Measurements from ENCODE around the gene CD80.
A peak's percentile ranks its signal among the peaks of the same experiment; 100 is the strongest.
"Not testable (repeated sequence)": the region's sequence is repeated elsewhere in the genome, so short reads cannot be mapped to it uniquely, and the experiment has no call there.

The CD80 gene

DNA sequence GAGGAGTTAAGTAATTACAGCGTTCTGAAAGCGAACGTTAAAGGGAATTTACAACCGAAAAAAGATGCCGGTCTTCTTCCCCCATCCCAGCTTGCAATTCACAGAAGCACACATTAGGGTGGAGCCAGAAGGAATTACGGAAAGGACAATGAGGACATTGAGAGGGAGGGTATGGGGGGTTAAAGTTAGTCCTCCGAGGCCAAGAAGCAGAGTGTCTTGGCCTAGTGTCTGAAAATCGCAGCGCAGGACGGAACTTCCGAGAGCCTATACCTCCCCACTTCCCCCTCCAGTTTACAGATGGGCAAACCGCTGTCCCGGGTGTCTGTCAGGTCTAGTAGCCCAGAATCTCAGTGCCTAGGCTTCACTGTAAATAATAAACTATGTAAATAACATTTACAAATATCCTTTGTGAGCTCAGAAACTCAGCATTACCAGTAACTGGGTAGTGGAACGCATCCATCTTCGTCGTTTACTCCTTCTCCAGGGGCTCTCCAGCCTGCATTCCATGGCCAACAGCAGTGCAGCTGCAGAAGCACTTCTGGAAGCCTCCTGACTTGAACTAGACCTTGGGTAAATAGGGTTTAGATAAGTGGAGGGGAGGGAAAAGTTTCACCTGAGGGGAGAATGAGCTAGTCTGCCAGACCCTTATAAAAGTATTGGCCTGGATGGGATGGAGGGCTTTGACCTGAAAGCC lies 20.8 kb upstream of the CD80 start:
- DNase-seq = peak; percentile 9

DNA sequence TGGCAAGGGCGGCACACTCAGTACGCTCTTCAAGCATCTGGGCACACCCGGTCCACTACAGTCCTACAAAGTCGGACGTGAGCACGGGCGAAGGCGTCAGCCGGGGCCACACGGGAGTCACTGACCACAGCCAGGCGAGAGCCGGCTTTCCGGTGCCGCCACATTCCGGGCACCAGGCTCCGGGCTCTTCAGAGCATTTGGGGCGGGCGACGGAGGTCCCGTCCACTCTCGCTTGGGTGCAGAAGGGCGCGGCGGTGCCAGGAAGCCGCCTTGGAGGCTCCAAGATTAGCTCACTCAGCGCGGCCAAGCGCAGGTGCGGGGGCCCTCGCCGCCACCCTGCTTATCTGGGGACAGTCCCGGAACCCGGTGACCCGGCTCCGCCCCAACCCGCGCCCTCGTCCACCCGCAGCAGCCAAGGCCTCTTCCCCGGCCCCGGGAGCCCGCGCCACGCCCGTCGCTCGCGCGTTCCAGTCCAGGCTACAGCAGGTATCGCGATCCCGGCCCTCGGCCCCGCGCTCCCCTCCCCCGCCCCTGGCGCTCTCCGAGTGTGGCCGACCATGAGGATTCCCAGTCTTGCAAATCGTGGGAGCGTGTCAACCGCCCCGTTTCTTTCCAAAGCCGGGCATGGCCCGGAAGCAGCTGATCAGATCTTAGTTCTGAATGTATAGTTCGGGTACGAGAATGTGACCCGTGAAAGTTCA lies 20.1 kb upstream of the CD80 start, which contains the start of gene ADPRH:
Gene ADPRH, plus strand, starts transcription at position 127 of the 701 bp plus-strand sequence. CDS start 2,678 bp downstream, outside the sequence.
- peak; percentile 70 for DNase-seq

GRCh38 chr3:119575507-119575906 lies 16.1 kb upstream of the CD80 start:
- no peak for DNase-seq

- no peak for DNase-seq
These were observed 12.3 kb upstream of the CD80 start for GRCh38 chr3:119571688-119572087.

DNA sequence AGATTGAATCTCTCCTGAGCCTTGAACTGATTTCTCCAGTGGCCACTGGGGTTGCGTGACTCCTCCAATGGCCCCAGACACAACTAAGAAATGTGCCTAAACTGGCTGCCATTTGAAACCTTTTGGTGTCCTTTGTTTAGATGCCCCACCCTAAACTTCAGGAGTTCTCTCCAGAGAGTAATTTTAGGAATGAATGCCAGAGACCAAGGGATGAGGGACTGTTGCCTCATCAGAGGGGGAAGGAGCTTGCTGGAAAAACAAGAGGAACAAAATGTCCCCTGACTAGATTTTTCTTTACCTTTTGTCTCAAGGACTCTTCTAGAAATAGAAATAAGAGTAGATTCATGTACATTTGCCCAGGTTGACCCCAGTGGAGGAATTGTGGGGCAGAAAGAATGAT lies 11.8 kb upstream of the CD80 start:
- DNase-seq = no peak

- DNase-seq = no peak
These were observed 10.8 kb upstream of the CD80 start for GRCh38 chr3:119570229-119570628.

- no peak for DNase-seq
These were observed 9.7 kb upstream of the CD80 start for GRCh38 chr3:119569156-119569555.

- not testable (repeated sequence) for DNase-seq
These were observed 3.9 kb upstream of the CD80 start for GRCh38 chr3:119563334-119563733.

- DNase-seq = peak; percentile 62
These were observed 3.0 kb upstream of the CD80 start for GRCh38 chr3:119562307-119562961.

GRCh38 chr3:119560160-119560559 lies 746 bp upstream of the CD80 start:
- DNase-seq = no peak

GRCh38 chr3:119558626-119559317 lies 642 bp downstream of the CD80 start:
- DNase-seq = no peak

GRCh38 chr3:119557877-119558269 lies 1.5 kb downstream of the CD80 start:
- DNase-seq = no peak

GRCh38 chr3:119557192-119557876 lies 2.1 kb downstream of the CD80 start:
- no peak for DNase-seq

DNA sequence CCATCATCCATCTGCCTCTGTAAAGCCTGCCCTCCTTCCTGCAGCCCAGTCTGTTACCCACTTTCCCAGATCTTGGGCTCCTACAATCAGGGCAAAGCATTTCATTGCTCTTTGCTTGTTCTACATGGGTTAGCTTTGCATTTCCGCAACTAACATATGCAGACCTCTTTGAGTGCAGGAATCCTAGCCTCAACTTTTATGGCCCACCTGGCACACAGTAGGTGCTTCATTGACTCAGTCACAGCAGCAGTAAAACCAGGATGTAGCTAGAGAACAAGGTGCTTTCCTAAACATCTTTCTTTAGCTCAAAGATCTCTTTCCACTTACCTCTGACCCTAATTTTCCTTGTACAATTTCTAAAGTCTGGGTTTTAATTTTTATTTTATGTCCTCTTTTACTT lies 3.5 kb downstream of the CD80 start:
- DNase-seq = no peak

DNA sequence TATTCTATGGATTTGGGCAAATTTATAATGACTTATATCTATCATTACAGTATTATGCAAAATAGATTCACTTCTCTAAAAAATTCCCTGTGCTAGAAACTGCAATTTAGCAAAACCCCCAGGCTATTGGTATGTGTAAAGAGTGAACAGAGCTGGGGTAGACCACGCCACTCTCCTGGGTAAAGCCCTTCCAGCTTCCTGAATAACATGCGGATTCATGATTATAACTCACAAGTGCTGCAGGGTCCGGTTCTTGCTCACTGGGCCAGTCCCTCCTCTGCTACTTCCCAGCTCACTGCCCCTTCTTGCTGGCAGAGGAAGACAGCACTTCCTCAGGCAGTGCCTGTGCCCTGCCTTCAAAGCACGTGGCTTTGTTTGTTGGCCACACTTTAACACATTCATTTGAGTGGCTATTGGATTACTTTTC lies 4.1 kb downstream of the CD80 start:
- DNase-seq = no peak

- DNase-seq = no peak
These were observed 5.5 kb downstream of the CD80 start for GRCh38 chr3:119553823-119554415.

GRCh38 chr3:119552928-119553327 lies 6.5 kb downstream of the CD80 start:
- DNase-seq = not testable (repeated sequence)

GRCh38 chr3:119551598-119551997 lies 7.8 kb downstream of the CD80 start:
- no peak for DNase-seq

DNA sequence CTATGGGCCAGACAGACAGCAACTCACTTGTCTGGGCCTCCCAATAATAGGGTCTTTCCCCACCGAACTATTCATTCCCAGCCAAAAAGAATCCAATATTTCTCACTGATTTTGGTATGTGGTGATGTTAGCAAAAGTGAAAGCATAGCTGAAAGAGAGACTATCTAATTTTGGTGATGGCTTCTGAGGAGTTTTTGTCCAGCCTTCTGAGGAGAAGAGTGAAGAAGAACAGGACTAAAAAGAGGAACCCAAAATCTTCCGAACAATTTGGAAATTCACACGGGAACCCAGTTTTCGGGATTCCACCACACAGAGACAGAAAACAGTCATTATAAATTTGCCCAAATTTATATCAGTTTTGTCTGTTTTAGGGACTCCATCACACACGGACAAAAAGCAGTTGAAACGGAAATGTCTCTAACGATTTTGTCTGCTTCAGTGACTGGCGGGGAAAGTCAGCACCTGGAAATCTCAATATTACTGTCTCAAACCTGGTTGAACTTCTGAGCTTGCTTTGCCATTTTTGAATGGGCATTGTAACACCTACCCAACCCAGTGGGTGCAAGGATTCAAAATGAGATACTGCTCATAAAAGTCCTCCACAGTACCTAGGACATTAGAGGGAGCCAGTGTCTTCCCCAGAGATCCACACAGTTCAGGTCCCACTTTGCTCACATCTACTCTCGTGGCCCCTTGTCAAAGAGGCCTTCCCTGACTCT lies 9.1 kb downstream of the CD80 start:
- DNase-seq = no peak

- DNase-seq = no peak
These were observed 11.1 kb downstream of the CD80 start for GRCh38 chr3:119548341-119548740.

DNA sequence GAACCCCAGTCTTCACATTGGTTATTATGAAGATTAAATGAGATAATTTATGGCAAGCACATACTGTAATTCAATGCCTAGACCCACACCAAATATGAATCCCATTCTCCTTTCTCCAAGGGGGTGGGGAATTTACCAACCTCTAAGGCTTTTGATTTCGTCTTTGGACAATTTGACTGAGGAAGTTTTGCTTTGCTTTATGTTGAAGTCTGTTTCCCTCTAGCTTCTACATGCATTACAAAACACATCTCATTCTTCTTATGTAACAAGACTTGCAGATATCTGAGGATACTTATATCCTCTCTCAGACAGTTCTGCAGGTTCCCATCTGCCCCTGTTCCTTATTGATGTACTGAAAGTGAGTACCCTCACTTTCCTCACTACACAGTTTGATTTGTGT lies 12.2 kb downstream of the CD80 start:
- no peak for DNase-seq

- no peak for DNase-seq
These were observed 16.3 kb downstream of the CD80 start for GRCh38 chr3:119543147-119543546.

All from activated naive CD4-positive, alpha-beta T cell treated with Interleukin-2 at 50 U/mL for 16 hours (primary cell).